Activated naive CD4-positive, alpha-beta T cell treated with anti-CD3 and anti-CD28 coated beads, Interleukin-2, amount 50 U/mL, for 72 hours (primary cell): ENCODE measurements around the gene FAM50B. TPM values are rescaled to one million over a fixed set of nuclear protein-coding genes. Genes with fewer than 3 reads are reported as not detected.

Experiments
- ATAC-seq, 2 donors: fragments of 150-1000 bp; cut with Tn5 transposase; 2 replicates each; pipeline ENCODE4 v1.10.0; 2021; ENCODE audit warnings: mild to moderate bottlenecking in 2 of 2, moderate library complexity in 2 of 2
- DNase-seq, 2 donors: peaks; one replicate each; pipeline ENCODE4 v3.0.0; 2021 to 2022; ENCODE audit warnings: low spot score in 2 of 2
- H3K27ac Mint-ChIP-seq, 2 donors: one replicate each; pipeline ENCODE4 v1.8.0; 2022; ENCODE audit warnings: mild to moderate bottlenecking in 2 of 2, mixed read lengths in 2 of 2
- H3K36me3 Mint-ChIP-seq, 2 donors: one replicate each; pipeline ENCODE4 v1.8.0; 2022; ENCODE audit warnings: mixed read lengths in 2 of 2
- H3K9me3 Mint-ChIP-seq, 2 donors: one replicate each; pipeline ENCODE4 v1.8.0; 2022; ENCODE audit warnings: mixed read lengths in 2 of 2
- total RNA-seq, 2 donors: library from RNA; stranded (reverse); gene quantifications; one replicate each; pipeline ENCODE4 v1.2.3, GENCODE V29; 2022

FAM50B gene
- total RNA-seq, 2 donors from 2014 or later: 5.7 to 7.5 TPM

- DNase-seq (no peak), ATAC-seq (no peak)
- H3K9me3 Mint-ChIP-seq: no peaks in the 10 kb centered on the region
- H3K27ac Mint-ChIP-seq: no peak overlapping the region
- H3K36me3 Mint-ChIP-seq: no peaks in the 10 kb centered on the region
Observed at GRCh38 chr6:3894590-3895311, 45.6 kb downstream of the FAM50B start.

DNA sequence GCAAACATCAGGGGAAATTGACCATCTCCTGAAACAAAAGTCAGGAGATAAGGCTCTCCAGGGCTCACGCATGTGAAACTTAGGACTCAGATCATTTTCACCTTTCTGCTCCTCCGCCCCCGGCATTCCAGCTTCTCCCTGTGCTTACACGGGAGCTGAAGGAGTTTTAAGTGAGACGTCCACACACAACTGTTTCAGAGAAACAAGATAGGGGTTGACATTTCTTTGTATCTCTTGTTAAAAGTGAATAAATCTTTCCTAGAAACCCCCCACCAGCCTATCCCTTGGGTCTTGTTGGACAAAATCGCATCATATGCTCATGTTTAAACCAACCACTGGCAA, 46.1 kb downstream of the FAM50B start:
- H3K27ac Mint-ChIP-seq: no peak overlapping the region
- H3K36me3 Mint-ChIP-seq: no peaks in the 10 kb centered on the region
- no peaks in the 10 kb centered on the region for H3K9me3 Mint-ChIP-seq
- ATAC-seq (no peak), DNase-seq (no peak)

DNA sequence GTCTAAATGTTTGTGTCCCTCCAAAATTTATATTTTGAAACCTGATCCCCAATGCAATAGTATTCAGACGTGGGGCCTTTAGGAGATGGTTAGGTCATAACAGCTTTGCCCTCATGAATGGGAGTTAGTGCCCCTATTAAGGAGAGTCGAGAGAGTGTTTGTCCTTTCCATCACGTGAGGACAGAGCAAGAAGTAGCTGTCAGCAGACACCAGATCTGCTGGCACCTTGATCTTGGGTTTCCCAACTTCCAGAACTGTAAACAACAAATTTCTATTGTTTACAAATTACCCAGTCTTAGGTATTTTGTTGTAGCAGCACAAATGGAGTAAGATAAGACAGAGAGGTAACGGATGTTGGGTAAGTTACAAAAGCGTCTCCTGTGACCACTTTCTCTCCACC, 46.6 kb downstream of the FAM50B start:
- no peaks in the 10 kb centered on the region for H3K9me3 Mint-ChIP-seq
- H3K36me3 Mint-ChIP-seq: no peaks in the 10 kb centered on the region
- DNase-seq: no peak
- no peak for ATAC-seq
- H3K27ac Mint-ChIP-seq: no peak overlapping the region

DNA sequence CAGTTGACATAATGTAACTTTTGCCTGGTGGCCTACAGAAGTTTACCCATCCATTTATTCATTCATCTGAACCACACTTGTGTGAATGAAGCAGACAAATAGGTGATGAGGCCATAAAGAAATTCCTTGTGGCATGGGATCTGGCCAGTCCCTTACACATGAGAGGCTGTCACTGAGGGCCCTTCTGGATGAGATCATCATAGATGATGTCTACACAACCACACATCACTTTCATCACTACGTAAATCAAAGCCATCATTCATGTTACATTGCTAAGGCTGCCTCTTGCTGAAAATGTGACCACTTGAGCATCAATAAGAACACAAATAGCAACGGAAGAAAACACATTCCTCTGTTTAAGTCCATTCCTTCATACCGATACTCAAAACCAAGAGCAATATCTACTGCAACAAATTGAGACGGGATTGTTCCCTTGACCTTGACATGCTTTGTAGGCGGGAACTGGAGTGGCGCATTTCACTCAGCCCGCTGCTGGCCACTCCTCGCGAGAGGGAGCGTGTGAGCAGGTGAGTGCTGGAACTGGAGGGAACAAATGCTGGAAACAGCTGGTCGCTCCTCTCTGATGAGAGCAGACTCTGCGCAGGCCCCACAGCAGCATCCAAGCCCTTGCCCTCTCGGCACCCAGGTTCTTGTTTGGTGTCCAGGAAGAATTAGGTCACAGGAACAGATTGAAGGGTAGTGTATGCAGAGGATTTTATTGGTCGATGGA, 49.3 kb downstream of the FAM50B start:
- Mint-ChIP-seq H3K27ac (no peak overlapping the region), H3K9me3 (no peaks in the 10 kb centered on the region), H3K36me3 (no peaks in the 10 kb centered on the region)
- ATAC-seq (no peak), DNase-seq (no peak)

GRCh38 chr6:3899061-3899460, 49.9 kb downstream of the FAM50B start:
- Mint-ChIP-seq H3K36me3 (no peaks in the 10 kb centered on the region), H3K9me3 (no peaks in the 10 kb centered on the region), H3K27ac (no peak overlapping the region)
- DNase-seq (no peak), ATAC-seq (no peak)

GRCh38 chr6:3899970-3900439, 50.8 kb downstream of the FAM50B start:
- ATAC-seq: no peak
- no peak overlapping the region for H3K27ac Mint-ChIP-seq

More at GRCh38 chr6:3899970-3900439, 50.8 kb downstream of the FAM50B start:
- no peaks in the 10 kb centered on the region for H3K9me3 Mint-ChIP-seq
- no peaks in the 10 kb centered on the region for H3K36me3 Mint-ChIP-seq
- no peak for DNase-seq

Other genes with a start within 250 kb of the FAM50B start
- under 1 TPM; 0.35 to 0.36 TPM for gene PXDC1, start 97.7 kb upstream of the FAM50B start, total RNA-seq
- gene FAM217A, start 229.8 kb downstream of the FAM50B start, total RNA-seq: not detected